HCT116 (cell line): Measurements from ENCODE around the gene HEMK1. TPM values are rescaled to one million over a fixed set of nuclear protein-coding genes. Genes with fewer than 3 reads are reported as not detected.

Experiments used
- ATAC-seq: fragments of 200-7000 bp; cut with Tn5 transposase; 2 replicates; pipeline ENCODE4 v1.9.1; 2020; ENCODE audit warnings: mild to moderate bottlenecking, moderate library complexity
- BruUV-seq: library from RNA; stranded (reverse); fragments of 400-500 nt; replicated peaks from 2 replicates; lab custom pipeline; 2021; lab: Mats Ljungman, UMichigan
- CTCF ChIA-PET: fragments of 300-600 bp; sonication (Branson Sonifier 250); formaldehyde crosslinking; loops from one replicate; lab custom pipeline; 2021; ENCODE audit warnings: antibody characterized with exemption; lab: Charles Lee
- POLR2A ChIA-PET: fragments of 300-600, 350-600 bp; sonication (Branson Sonifier 250); formaldehyde crosslinking; loops from one replicate; lab custom pipeline; 2021; ENCODE audit warnings: antibody characterized with exemption; lab: Charles Lee
- RAD21 ChIA-PET, 2 experiments: fragments of 300-600 bp; sonication (Branson Sonifier 250); formaldehyde crosslinking; loops; one replicate each; lab custom pipeline; 2023; ENCODE audit warnings: low total read pairs in 2 of 2; ENCODE audit not compliant: uncharacterized antibody in 2 of 2, unreplicated experiment in 2 of 2, low non-redundant PET in 1 of 2; lab: Charles Lee
- DNase-seq: peaks from one replicate; pipeline ENCODE4 v3.0.0-alpha.2; 2010; ENCODE audit warnings: low read depth, low spot score
- H2AFZ ChIP-seq: fragments of 200-600 bp; shearing (Covaris generic), sonication (generic); 2 replicates; pipeline ENCODE4 v1.6.1; 2017; ENCODE audit warnings: low read depth, mixed run types, mixed read lengths, antibody characterized with exemption, low read length; ENCODE audit not compliant: poor library complexity, severe bottlenecking
- H3K27ac ChIP-seq: 2 replicates; pipeline ENCODE4 v1.5.1; 2012; ENCODE audit warnings: low read depth, low read length
- H3K27me3 ChIP-seq: fragments of 200-600 bp; sonication (generic); 2 replicates; pipeline ENCODE4 v1.6.1; 2016; ENCODE audit warnings: mixed run types, low read length, mixed read lengths; ENCODE audit not compliant: insufficient read depth
- H3K36me3 ChIP-seq, 2 experiments: fragments of 200-500 bp in 1 of 2; fragments of 200-600 bp in 1 of 2; sonication (Bioruptor generic) in 1 of 2; sonication (generic) in 1 of 2; 2 replicates each; pipeline versions ENCODE4 v1.5.1 to v1.6.1; 2014 to 2016; ENCODE audit warnings: low read length in 2 of 2, inconsistent platforms in 1 of 2, mixed read lengths in 1 of 2, mixed run types in 1 of 2; ENCODE audit not compliant: insufficient read depth in 2 of 2, control insufficient read depth in 1 of 2
- H3K4me1 ChIP-seq, 2 experiments: fragments of 200-600 bp in 1 of 2; sonication (generic) in 1 of 2; 2 replicates each; pipeline versions ENCODE4 v1.5.1 to v1.6.1; 2012 to 2017; ENCODE audit warnings: low read length in 2 of 2, inconsistent platforms in 1 of 2, mild to moderate bottlenecking in 1 of 2, mixed read lengths in 1 of 2, mixed run types in 1 of 2, moderate library complexity in 1 of 2; ENCODE audit not compliant: insufficient read depth in 2 of 2, control insufficient read depth in 1 of 2
- H3K4me2 ChIP-seq: fragments of 200-600 bp; sonication (generic); 2 replicates; pipeline ENCODE4 v1.6.1; 2017; ENCODE audit warnings: mixed run types, low read length, mixed read lengths
- H3K4me3 ChIP-seq, 2 experiments: fragments of 200-600 bp in 1 of 2; sonication (generic) in 1 of 2; replicated peaks in 1 of 2; 2 replicates each; pipeline ENCODE4 v1.5.1; 2011 to 2016; ENCODE audit warnings: low read length in 2 of 2, control low read depth in 1 of 2, low read depth in 1 of 2, mild to moderate bottlenecking in 1 of 2, mixed read lengths in 1 of 2, mixed run types in 1 of 2
- H3K79me2 ChIP-seq: fragments of 200-600 bp; sonication (generic); 2 replicates; pipeline ENCODE4 v1.6.1; 2017; ENCODE audit warnings: mild to moderate bottlenecking, mixed run types, low read length, moderate library complexity, mixed read lengths; ENCODE audit not compliant: insufficient read depth
- H3K9ac ChIP-seq: fragments of 200-600 bp; sonication (generic); 2 replicates; pipeline ENCODE4 v1.6.1; 2016; ENCODE audit warnings: low read length, mixed read lengths
- H3K9me2 ChIP-seq: fragments of 200-600 bp; sonication (generic), shearing (Covaris generic); 2 replicates; pipeline ENCODE4 v1.6.1; 2017; ENCODE audit warnings: mixed run types, mild to moderate bottlenecking, moderate library complexity; ENCODE audit not compliant: insufficient read depth
- H3K9me3 ChIP-seq, 2 experiments: fragments of 200-500 bp in 1 of 2; fragments of 200-600 bp in 1 of 2; sonication (Bioruptor generic) in 1 of 2; sonication (generic) in 1 of 2; 2 replicates each; pipeline ENCODE4 v1.6.1; 2014 to 2017; ENCODE audit warnings: low read length in 2 of 2, mixed read lengths in 2 of 2, inconsistent platforms in 1 of 2, low read depth in 1 of 2, mild to moderate bottlenecking in 1 of 2, mixed run types in 1 of 2, moderate library complexity in 1 of 2; ENCODE audit not compliant: control insufficient read depth in 1 of 2, insufficient read depth in 1 of 2
- H4K20me1 ChIP-seq: fragments of 200-600 bp; sonication (generic), shearing (Covaris generic); 2 replicates; pipeline ENCODE4 v1.6.1; 2017; ENCODE audit warnings: mixed run types, mild to moderate bottlenecking, moderate library complexity; ENCODE audit not compliant: insufficient read depth
- CBX3 ChIP-seq: IDR thresholded peaks from 2 replicates; pipeline ENCODE4 v1.6.1; 2012; ENCODE audit warnings: low read depth
- ELF1 ChIP-seq: IDR thresholded peaks from 2 replicates; pipeline ENCODE4 v1.6.1; 2012; ENCODE audit warnings: low read depth, borderline replicate concordance
- EZH2 ChIP-seq: fragments of 200-600 bp; sonication (generic); IDR thresholded peaks from 2 replicates; pipeline ENCODE4 v1.6.1; 2017; ENCODE audit warnings: antibody characterized with exemption, mixed run types
- EZH2phosphoT487 ChIP-seq: fragments of 200-600 bp; IDR thresholded peaks from 2 replicates; pipeline ENCODE4 v1.6.1; 2018; ENCODE audit warnings: antibody characterized with exemption, borderline replicate concordance
- FOSL1 ChIP-seq: IDR thresholded peaks from 2 replicates; pipeline ENCODE4 v1.6.1; 2012; ENCODE audit warnings: low read depth
- POLR2A ChIP-seq: IDR thresholded peaks from 2 replicates; pipeline ENCODE4 v1.7.0; 2011; ENCODE audit warnings: borderline replicate concordance; ENCODE audit not compliant: insufficient read depth, insufficient read length; ENCODE audit errors: extremely low read depth
- REST ChIP-seq: IDR thresholded peaks from 2 replicates; pipeline ENCODE4 v1.6.1; 2012; ENCODE audit warnings: low read depth
- SP1 ChIP-seq: IDR thresholded peaks from 2 replicates; pipeline ENCODE4 v1.6.1; 2012; ENCODE audit warnings: low read depth
- TCF7L2 ChIP-seq: IDR thresholded peaks from 2 replicates; pipeline ENCODE4 v1.7.0; 2011; ENCODE audit warnings: borderline replicate concordance, inconsistent platforms; ENCODE audit not compliant: insufficient read depth, insufficient read length; ENCODE audit errors: extremely low read depth
- YY1 ChIP-seq: IDR thresholded peaks from 2 replicates; pipeline ENCODE4 v1.6.1; 2011; ENCODE audit warnings: low read length, low read depth, moderate library complexity, mild to moderate bottlenecking; ENCODE audit not compliant: insufficient replicate concordance; ENCODE audit errors: extremely low read depth
- ZNF274 ChIP-seq: fragments of 200-500 bp; sonication (Bioruptor generic); IDR thresholded peaks from 2 replicates; pipeline ENCODE4 v1.6.1; 2014; ENCODE audit warnings: mild to moderate bottlenecking, low read depth, low read length, inconsistent platforms
- intact Hi-C: fragments of 100-400 bp; cut with micrococcal nuclease; formaldehyde crosslinking; loops from 2 replicates; pipeline ENCODE4 v1.10.0; 2022
- total RNA-seq: library from RNA; stranded (reverse); gene quantifications from one replicate; pipeline ENCODE4 v1.2.1, GENCODE V29; 2021; ENCODE audit not compliant: unreplicated experiment

HEMK1 gene
- total RNA-seq, 1 experiment from 2014 or later, result 20.5 TPM

DNA sequence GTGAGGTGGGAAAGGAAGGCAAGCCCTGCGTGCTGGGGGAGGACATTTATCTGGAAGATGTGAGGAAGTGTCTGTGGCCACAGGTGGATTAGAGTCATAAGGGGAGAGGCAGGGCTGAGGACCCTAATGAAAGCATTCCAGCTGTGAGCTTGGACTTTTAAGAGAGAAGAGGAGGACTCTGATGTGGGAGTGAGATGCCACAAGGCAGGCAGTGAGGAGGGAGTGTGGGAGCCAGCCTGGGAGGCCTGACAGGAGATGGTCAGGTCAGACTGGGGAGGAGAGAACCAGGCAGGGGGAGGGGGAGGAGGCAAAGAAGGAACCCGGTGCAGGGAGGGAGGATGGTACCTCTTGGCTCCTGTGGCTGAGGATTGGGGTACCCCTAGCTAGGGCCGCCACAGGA is 68.6 kb downstream of the HEMK1 start:
- H3K79me2 ChIP-seq, result peaks cover 60% of the 10 kb centered on the region
- no peak for TF ChIP-seq TCF7L2
- no peak for TF ChIP-seq CBX3
- no peak for TF ChIP-seq REST
- TF ChIP-seq FOSL1, result no peak
- no peak for TF ChIP-seq SP1
- no peak for TF ChIP-seq EZH2phosphoT487
- no peak for TF ChIP-seq YY1
- no peak for TF ChIP-seq ZNF274
- TF ChIP-seq EZH2, result no peak
- TF ChIP-seq ELF1, result no peak
- TF ChIP-seq POLR2A, result no peak
- H3K4me3 ChIP-seq, result no peak overlapping the region
- DNase-seq (no peak), ATAC-seq (no peak)
- no TSS peak for BruUV-seq
- peak overlapping the region; percentile 65 for H3K4me2 ChIP-seq
- H3K9ac ChIP-seq, result no peak overlapping the region
- H3K9me2 ChIP-seq, result no peaks in the 10 kb centered on the region
- intact Hi-C loops, result no loop called here
- no peaks in the 10 kb centered on the region for H3K9me3 ChIP-seq
- ChIA-PET POLR2A (no interaction called here), CTCF (interaction anchor here (0.6 to 0.8 kb wide), 2 partner anchors 15 to 26 kb away, joined by 3 read pairs; no protein-coding TSS in a partner anchor), RAD21 (no interaction called here)
- H3K27ac ChIP-seq, result no peak overlapping the region
- peaks cover 0 to 29% of the 10 kb centered on the region in 2 experiments; a peak in 1 of 4 replicates for H3K36me3 ChIP-seq
- H2AFZ ChIP-seq, result no peak overlapping the region
- no peaks in the 10 kb centered on the region; the same call in 1 of the 2 replicates for H4K20me1 ChIP-seq
- H3K4me1 ChIP-seq, result peaks cover 12 to 42% of the 10 kb centered on the region in 2 experiments
- no peaks in the 10 kb centered on the region for H3K27me3 ChIP-seq
